Measurements from ENCODE around the gene TSPAN31.
"Not testable (repeated sequence)": the region's sequence is repeated elsewhere in the genome, so short reads cannot be mapped to it uniquely, and the experiment has no call there.

The TSPAN31 gene

DNA sequence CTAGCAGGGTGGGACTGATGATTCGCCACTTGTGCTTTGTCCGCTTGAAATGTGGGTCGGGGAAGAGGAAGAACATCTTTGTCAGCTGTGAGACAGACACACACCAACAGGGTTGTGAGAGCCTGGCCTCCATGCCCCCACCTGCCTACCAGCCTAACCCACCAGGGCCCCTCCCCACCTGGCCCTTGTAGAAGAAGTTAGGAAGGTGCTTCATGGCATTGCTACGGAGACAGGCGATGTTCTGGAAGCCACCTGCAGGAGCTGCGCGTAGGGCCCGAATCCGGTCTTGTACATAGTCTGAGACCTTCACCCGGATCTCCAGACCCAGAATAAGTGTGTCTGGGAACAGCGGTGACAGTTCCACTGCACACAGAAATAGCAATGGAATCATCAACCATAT, 24.8 kb downstream of the TSPAN31 start:
- no peak for DNase-seq

DNA sequence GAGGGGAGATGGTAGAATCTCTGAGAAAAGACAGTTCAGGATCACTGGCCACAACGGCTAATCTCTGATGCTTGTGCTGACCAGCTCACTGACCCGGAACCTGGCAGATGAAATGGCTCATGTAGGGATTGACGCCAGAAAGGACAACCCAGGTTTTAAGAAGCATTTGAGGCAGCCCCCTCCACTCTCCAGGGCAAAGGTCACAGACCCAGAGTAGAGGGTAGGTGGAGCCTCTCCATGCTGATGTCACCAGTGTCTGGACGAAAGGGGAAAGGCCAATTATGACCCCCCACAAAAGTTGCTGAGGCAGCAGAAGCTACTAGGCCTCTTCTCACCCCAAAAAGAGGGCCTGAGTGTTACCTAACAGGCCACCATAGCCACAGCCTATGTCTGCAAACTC, 25.9 kb downstream of the TSPAN31 start:
- no peak for DNase-seq

DNA sequence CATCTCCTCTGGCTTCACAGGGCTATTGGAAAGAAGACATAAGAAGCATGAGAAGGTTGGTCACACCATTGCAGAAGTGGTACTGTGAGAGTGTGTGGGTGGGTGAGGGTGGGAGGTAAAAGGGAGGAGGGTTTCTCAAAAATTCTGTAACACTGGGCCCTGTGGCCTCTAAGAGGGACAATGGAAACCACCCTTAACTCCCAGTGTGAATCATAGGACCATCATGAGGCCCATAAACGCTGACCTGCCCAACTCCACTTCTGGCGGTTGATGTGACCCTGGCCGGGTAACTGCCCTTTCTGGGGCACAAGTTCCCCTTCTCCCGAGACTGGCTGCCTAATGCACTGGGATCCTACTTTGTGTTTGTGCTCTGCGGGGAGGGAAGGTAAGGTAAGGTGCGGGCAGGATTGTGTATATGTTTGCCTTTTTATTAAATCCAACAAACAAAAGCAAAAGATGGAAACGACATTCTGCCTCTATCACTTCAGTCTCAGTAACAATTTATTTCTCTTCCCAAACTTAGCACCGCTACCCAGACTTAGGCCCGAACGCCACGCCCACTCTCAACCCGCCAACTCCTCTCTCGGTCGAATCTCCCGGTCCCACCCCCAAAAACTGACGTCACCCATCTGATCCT, 26.5 kb downstream of the TSPAN31 start:
- DNase-seq: peak; percentile 95 to 96

- peak; percentile 94 to 95 for DNase-seq
Observed at GRCh38 chr12:57771873-57772428, 27.1 kb downstream of the TSPAN31 start, which contains the start of gene METTL1. METTL1 (minus strand) TSS chr12:57772105; CDS start chr12:57772083, 22 bp downstream.

DNA sequence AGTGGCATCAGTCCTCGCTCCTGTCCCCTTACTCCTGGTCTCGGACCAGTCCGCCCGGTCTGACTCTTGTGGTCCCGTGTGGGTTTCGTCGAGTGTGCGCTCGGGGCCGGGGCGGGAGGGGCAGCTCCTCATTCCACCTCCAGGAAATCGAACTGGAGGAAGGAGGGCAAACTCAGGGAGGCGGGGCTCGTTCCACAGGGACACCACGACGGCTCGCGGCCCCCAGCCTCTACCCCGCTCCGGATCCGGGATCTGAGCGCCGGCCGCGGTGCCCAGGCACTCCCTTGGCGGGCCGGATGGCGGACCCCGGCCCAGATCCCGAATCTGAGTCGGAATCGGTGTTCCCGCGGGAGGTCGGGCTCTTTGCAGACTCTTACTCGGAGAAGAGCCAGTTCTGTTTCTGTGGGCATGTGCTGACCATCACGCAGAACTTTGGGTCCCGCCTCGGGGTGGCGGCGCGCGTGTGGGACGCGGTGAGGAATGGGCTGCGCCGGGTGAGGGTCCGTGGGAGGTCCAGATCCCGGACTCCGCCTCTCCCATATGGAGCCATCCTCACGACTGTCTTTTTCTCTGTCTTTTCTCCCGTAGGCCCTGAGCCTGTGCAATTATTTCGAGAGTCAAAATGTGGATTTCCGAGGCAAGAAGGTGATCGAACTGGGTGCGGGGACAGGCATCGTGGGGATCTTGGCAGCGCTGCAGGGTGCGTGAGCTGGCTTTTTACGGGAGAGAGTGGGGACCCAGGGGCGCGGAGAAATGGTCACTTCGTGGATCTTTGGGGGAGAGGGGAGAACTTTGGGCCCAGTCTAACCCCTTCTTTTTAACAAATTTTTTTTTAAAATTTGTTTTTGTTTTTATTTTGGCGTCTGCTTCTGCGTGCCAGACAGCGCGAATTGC, 27.8 kb downstream of the TSPAN31 start, which contains the start of gene EEF1AKMT3:
TSS of gene EEF1AKMT3 (plus strand) at position 186 of the 894 bp plus-strand sequence. CDS start at position 297, 111 bp downstream.
- DNase-seq: peak; percentile 61 to 71

- not testable (repeated sequence) for DNase-seq
Observed at GRCh38 chr12:57774634-57775033, 29.8 kb downstream of the TSPAN31 start.

GRCh38 chr12:57775044-57775443, 30.2 kb downstream of the TSPAN31 start:
- no peak for DNase-seq

GRCh38 chr12:57775563-57776246, 30.9 kb downstream of the TSPAN31 start:
- no peak for DNase-seq

DNA sequence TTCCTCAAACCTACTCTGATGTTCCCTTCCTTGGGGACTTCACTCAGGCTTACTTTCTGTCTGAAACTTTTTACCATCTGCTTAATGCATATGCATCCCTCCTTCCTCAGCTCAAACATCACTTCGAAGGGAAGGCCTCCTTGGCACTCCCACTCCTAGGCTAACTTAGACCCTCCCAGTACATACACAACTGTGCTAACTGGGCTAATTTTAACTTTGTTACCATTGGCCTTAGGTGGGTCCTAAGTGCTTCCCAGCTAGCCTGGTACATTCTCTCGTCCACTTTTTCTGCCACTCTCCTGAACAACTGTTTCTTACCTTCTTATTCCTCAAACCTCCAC, 31.4 kb downstream of the TSPAN31 start:
- DNase-seq: no peak

DNA sequence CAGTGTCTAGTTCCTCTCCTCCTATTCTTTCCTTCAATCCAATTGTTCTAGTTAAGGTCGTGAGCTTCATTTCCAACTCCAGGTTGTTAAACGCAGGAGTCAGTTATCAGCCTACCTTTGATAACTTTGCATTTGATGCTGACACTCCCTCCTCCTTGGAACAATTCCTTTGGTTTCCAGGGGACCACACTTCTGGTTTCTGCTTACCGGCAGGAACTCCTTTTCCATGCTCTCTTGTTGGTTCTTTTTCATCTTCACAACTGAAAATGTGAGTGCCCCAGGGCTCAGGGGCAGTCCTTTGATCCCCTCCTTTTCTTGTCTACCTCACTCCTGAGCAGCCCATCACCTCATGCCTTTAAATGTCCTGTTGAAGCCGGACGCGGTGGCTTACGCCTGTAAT, 32.5 kb downstream of the TSPAN31 start:
- DNase-seq: no peak

DNA sequence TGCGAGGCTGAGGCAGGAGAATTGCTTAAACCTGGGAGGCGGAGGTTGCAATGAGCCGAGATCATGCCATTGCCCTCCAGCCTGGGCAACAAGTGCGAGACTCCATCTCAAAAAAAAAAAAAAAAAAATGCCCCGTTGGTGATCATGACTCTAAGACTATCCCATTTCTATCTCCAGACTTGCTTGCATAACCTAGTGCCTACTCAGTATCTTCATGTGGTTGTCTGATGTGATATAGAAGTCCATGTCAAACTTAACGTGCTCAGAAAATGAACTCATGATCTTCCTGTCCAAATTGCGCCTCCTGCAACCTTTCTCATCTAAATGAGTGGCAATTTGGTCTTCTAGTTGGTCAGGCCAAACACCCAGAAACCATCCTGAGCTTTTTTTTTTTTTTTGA, 33.1 kb downstream of the TSPAN31 start:
- DNase-seq: no peak

DNA sequence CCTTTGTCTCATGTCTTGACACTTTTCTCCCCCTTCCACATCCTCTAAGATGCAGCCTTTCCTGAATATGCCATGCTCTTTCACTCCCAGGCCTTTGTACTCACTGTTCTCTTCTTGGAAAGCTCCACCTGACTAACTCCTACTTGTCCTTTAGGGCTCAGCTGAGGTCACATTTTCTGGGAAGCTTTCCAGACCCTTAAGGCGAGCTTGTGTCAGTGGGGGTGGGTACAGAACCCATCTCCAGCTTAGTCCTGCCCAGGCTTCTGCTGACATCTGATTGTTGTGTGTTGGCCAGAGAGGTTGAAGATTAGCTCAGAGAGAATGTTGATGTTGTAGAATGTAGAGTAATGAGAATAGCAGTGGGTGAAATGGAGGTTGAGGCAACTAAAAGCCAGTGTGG, 34.9 kb downstream of the TSPAN31 start:
- DNase-seq: no peak

GRCh38 chr12:57780284-57780897, 35.6 kb downstream of the TSPAN31 start:
- no peak for DNase-seq

DNA sequence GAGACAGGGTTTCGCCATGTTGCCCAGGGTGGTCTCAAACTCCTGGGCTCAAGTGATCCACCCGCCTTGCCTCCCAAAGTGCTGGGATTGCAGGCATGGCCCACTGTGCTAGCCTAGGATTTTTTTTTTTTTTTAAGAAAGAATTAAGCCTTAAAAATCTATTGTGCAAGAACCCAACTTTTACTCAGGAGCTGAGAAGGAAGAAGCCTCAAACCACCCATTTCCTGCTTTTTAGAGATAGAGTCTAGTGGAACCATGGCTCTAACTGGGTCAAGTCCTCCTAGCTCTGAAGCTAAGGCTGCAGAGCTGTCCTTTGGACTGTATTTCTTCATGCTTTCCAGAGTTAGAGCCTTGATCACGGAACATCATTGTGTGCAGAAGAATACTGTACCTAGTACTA, 36.4 kb downstream of the TSPAN31 start:
- DNase-seq: no peak

DNA sequence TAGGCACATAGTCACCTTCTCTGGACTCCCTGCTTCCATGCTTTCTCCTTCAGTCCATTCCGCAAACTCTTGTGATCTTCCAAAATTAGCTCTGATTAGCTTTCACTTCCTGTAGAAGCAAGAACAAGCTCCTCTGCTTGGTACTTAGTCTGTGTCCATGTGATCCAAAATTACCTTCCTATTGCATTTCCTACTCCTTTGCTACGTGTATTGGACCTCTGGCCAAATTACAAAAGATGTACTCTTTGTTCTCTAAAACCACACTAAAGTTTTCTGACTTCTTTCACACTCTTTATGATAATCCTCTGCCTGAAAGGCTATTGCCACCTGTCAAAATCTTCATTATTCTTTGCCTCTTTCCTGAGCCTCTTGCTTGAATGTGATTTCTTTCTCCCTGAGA, 37.0 kb downstream of the TSPAN31 start:
- no peak for DNase-seq

GRCh38 chr12:57782243-57782607, 37.4 kb downstream of the TSPAN31 start:
- no peak for DNase-seq

- DNase-seq: peak; percentile 98 to 99
Observed at GRCh38 chr12:57782608-57783465, 38.0 kb downstream of the TSPAN31 start, which contains the start of gene TSFM. TSFM (plus strand) TSS chr12:57782787; CDS start chr12:57782802, 15 bp downstream.

DNA sequence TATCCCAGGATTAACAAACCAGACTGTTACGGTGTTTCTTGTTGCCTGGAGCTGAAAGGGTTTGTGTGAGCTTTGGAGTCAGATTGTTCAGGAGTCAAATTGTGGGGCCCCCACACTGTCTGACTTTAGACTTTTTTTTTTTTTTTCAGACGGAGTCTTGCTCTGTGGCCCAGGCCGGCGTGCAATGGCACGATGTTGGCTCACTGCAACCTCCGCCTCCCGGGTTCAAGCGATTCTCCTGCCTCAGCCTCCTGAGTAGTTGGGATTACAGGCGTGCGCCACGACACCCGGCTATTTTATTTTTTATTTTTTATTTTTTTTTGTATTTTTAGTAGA, 38.6 kb downstream of the TSPAN31 start:
- DNase-seq: no peak

DNA sequence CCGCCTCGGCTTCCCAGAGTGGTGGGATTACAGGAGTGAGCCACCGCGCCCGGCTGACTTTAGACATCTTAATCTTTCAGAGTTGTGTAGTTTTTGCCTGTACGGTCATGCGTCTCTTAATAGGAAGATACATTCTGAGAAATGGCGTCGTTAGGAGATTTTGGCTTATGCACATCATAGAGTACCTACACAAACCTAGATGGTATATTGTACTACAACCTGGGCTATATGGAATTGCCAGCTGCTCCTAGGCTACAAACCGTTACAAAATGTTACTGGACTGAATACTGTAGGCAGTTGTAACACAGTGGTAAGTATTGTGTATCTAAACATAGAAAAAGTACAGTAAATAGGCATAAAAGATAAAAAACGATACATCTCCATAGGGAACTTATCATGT, 39.0 kb downstream of the TSPAN31 start:
- DNase-seq: no peak

GRCh38 chr12:57793920-57794319, 49.1 kb downstream of the TSPAN31 start:
- no peak for DNase-seq

GRCh38 chr12:57795354-57795753, 50.5 kb downstream of the TSPAN31 start:
- DNase-seq: no peak

GRCh38 chr12:57796996-57797395, 52.2 kb downstream of the TSPAN31 start:
- no peak for DNase-seq
